GM12864 (cell line): ENCODE measurements around the gene BAG5.

Source experiments
- DNase-seq: peaks from one replicate; pipeline ENCODE4 v3.0.0-alpha.2; 2011; ENCODE audit warnings: low read depth
- H3K4me3 ChIP-seq: 2 replicates; pipeline ENCODE4 v1.5.1; 2011; ENCODE audit warnings: mild to moderate bottlenecking, low read depth, low read length, control low read depth
- CTCF ChIP-seq: IDR thresholded peaks from 2 replicates; pipeline ENCODE4 v1.5.1; 2011; ENCODE audit warnings: low read depth, mild to moderate bottlenecking, moderate library complexity, low read length, control low read depth, inconsistent platforms; ENCODE audit errors: missing control alignments

BAG5 gene

GRCh38 chr14:103532216-103533136 is 30.0 kb downstream of the BAG5 start:
- no peak for DNase-seq
- no peak overlapping the region for H3K4me3 ChIP-seq
- no peak for TF ChIP-seq CTCF

GRCh38 chr14:103531421-103532215 is 30.8 kb downstream of the BAG5 start:
- no peak for DNase-seq
- H3K4me3 ChIP-seq = no peak overlapping the region
- no peak for TF ChIP-seq CTCF

- H3K4me3 ChIP-seq = no peak overlapping the region
- TF ChIP-seq CTCF = no peak
- DNase-seq = no peak
Measured at GRCh38 chr14:103530831-103531230, 31.6 kb downstream of the BAG5 start.

GRCh38 chr14:103530390-103530789 is 32.1 kb downstream of the BAG5 start:
- peak overlapping the region; percentile 82; the same call in 1 of the 2 replicates for H3K4me3 ChIP-seq
- no peak for TF ChIP-seq CTCF
- no peak for DNase-seq

- DNase-seq = no peak
- peak overlapping the region; percentile 82 for H3K4me3 ChIP-seq
- no peak for TF ChIP-seq CTCF
Measured at GRCh38 chr14:103529383-103530365, 32.8 kb downstream of the BAG5 start.
